Astrocyte (in vitro differentiated cells and primary cell): ENCODE measurements around the gene C1GALT1C1L.

ENCODE experiments used
- EZH2 ChIP-seq: IDR thresholded peaks from 2 replicates; pipeline ENCODE4 v1.6.1; 2012; ENCODE audit warnings: mild to moderate bottlenecking, low read length, inconsistent platforms; ENCODE audit not compliant: insufficient read depth
- TF ChIP-seq, protein P1 (sequence below): IDR thresholded peaks from 2 replicates; pipeline ENCODE4 v1.5.1; 2011; ENCODE audit warnings: low read depth, mild to moderate bottlenecking, inconsistent platforms, low read length, moderate library complexity; ENCODE audit not compliant: insufficient read depth

DNA sequence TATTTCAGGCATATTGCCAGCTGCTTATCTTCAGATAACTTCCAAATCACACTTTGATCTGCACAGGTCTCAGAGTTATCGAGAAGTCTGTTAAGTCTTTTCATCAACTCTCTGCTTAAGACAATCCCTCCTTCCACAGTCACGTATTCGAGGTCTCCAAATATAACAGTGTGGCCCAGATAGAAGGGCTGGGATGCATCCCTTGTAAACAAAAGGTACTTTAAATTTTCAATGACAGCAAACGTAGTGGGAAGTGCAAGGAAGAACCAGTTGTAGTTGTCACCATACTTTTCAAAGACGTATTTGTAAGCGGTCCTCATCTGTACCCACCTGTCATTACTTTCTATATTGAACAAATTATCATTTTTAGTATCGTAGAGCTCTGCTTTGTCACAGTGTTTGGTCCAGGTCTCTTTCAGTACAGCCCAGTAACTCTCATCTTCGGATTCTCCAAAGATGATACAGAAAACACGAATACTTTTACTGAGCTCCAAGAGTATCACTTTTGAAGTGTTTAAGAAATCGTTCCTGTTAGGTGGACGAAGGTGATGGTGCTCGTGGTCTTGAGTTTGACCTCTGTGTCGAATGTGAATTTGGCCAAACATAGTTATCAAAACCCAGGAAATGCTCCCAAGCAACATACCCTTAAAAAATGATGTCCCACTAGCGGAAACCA, 445 bp downstream of the C1GALT1C1L start:
- TF ChIP-seq EZH2 = no peak
- TF ChIP-seq, protein P1, sequence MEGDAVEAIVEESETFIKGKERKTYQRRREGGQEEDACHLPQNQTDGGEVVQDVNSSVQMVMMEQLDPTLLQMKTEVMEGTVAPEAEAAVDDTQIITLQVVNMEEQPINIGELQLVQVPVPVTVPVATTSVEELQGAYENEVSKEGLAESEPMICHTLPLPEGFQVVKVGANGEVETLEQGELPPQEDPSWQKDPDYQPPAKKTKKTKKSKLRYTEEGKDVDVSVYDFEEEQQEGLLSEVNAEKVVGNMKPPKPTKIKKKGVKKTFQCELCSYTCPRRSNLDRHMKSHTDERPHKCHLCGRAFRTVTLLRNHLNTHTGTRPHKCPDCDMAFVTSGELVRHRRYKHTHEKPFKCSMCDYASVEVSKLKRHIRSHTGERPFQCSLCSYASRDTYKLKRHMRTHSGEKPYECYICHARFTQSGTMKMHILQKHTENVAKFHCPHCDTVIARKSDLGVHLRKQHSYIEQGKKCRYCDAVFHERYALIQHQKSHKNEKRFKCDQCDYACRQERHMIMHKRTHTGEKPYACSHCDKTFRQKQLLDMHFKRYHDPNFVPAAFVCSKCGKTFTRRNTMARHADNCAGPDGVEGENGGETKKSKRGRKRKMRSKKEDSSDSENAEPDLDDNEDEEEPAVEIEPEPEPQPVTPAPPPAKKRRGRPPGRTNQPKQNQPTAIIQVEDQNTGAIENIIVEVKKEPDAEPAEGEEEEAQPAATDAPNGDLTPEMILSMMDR = no peak
